MM.1S (cell line): Measurements from ENCODE around the gene TRAF1.

Source experiments
- CTCF ChIP-seq: fragments of 300-600 bp; sonication (generic); IDR thresholded peaks from 2 replicates; pipeline ENCODE4 v1.5.1; 2016; ENCODE audit warnings: antibody characterized with exemption, low read length, mixed read lengths
- EZH2 ChIP-seq: fragments of 300-600 bp; sonication (generic); optimal IDR thresholded peaks from 2 replicates; pipeline ENCODE3; 2017; ENCODE audit warnings: low read depth, mild to moderate bottlenecking, antibody characterized with exemption, low read length, mixed read lengths
- EZH2phosphoT487 ChIP-seq: fragments of 300-600 bp; sonication (generic); IDR thresholded peaks from 2 replicates; pipeline ENCODE4 v1.6.1; 2018; ENCODE audit warnings: antibody characterized with exemption, low read length

GRCh38 chr9:120923620-120924328 is 2.8 kb downstream of the TRAF1 start:
- no peak for TF ChIP-seq CTCF
- no peak for TF ChIP-seq EZH2phosphoT487
- no peak for TF ChIP-seq EZH2
